ENCODE results near the gene INPP4A. TPM values are rescaled to one million over a fixed set of nuclear protein-coding genes. Genes with fewer than 3 reads are reported as not detected.

The INPP4A gene
- total and polyA plus RNA-seq, 10 of the 15 experiments (the other 5 are each of a cell fraction or from before 2014, with no cell fraction given): 4.7 to 62.3 (median 36.9) TPM

DNA sequence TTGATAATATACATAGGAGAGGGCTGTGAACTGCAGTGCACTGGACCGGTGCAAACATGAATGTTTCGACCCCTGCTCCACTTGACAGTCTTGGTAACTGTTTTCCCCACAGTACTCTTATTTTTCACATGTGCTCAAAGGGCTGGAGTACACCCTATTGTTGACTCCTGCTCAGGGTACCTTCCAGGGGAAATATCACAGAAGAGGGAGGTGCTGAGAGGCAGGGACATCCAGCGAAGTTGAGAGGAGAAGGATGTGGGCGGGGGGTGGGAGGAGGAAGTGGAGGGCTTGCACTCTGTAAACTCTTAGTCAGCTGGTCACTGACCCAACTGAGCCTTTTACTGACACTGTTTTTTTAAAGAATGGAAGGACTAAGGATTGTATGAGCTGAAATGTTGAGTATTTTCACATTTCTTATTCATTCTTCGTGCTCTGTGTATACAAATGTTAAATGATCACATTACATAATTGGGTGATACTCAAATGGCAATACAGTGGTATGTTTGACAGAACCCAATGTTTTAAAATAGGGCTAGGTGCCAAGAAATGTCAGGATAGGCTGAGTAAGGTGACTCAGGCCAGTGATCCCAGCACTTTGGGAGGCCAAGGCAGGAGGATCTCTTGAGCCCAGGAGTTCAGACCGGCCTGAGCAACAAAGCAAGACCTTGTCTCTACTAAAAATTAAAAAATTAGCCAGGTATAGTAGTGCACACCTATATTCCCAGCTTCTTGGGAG lies 10.0 kb downstream of the INPP4A start (continued):
- no peak for TF ChIP-seq FOXK2 (IDR thresholded peaks at IDR 0.05)
- TF ChIP-seq CHD2 (IDR thresholded peaks at IDR 0.05; ENCODE audit: borderline replicate concordance, low read depth, low read length): 0 out of 2 replicates have a peak, but pooled peaks have one; percentile 42
- TF ChIP-seq NFXL1 (IDR thresholded peaks at IDR 0.05; ENCODE audit: borderline replicate concordance): no peak
- TF ChIP-seq ZNF384 (IDR thresholded peaks at IDR 0.05; ENCODE audit: borderline replicate concordance, low read depth, low read length): peak; percentile 44; the same call in 1 of the 2 replicates
- TF ChIP-seq, protein P1, sequence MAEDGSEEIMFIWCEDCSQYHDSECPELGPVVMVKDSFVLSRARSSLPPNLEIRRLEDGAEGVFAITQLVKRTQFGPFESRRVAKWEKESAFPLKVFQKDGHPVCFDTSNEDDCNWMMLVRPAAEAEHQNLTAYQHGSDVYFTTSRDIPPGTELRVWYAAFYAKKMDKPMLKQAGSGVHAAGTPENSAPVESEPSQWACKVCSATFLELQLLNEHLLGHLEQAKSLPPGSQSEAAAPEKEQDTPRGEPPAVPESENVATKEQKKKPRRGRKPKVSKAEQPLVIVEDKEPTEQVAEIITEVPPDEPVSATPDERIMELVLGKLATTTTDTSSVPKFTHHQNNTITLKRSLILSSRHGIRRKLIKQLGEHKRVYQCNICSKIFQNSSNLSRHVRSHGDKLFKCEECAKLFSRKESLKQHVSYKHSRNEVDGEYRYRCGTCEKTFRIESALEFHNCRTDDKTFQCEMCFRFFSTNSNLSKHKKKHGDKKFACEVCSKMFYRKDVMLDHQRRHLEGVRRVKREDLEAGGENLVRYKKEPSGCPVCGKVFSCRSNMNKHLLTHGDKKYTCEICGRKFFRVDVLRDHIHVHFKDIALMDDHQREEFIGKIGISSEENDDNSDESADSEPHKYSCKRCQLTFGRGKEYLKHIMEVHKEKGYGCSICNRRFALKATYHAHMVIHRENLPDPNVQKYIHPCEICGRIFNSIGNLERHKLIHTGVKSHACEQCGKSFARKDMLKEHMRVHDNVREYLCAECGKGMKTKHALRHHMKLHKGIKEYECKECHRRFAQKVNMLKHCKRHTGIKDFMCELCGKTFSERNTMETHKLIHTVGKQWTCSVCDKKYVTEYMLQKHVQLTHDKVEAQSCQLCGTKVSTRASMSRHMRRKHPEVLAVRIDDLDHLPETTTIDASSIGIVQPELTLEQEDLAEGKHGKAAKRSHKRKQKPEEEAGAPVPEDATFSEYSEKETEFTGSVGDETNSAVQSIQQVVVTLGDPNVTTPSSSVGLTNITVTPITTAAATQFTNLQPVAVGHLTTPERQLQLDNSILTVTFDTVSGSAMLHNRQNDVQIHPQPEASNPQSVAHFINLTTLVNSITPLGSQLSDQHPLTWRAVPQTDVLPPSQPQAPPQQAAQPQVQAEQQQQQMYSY (CRISPR knock-in tag; IDR thresholded peaks at IDR 0.05): no peak
- TF ChIP-seq RUNX3 (IDR thresholded peaks at IDR 0.05; ENCODE audit: low read length): no peak
- TF ChIP-seq POLR2A (IDR thresholded peaks at IDR 0.05; ENCODE audit: low read depth, low read length): no peak
- TF ChIP-seq TBL1XR1 (IDR thresholded peaks at IDR 0.05; ENCODE audit: low read depth, low read length): 0 out of 2 replicates have a peak, but pooled peaks have one; percentile 31
- TF ChIP-seq ETV6 (conservative IDR thresholded peaks at IDR 0.05 in 1 of 2, IDR thresholded peaks at IDR 0.05 in 1 of 2; ENCODE audit: borderline replicate concordance in 1 of 2, low read depth in 1 of 2): peak in 1 of 2 experiments; percentile 66; a peak in 2 of 4 replicates
- TF ChIP-seq NFIC (IDR thresholded peaks at IDR 0.05; ENCODE audit: low read depth, low read length): no peak
- no peak for TF ChIP-seq POLR2AphosphoS5 (IDR thresholded peaks at IDR 0.05; ENCODE audit: low read length)
- TF ChIP-seq, protein P2, sequence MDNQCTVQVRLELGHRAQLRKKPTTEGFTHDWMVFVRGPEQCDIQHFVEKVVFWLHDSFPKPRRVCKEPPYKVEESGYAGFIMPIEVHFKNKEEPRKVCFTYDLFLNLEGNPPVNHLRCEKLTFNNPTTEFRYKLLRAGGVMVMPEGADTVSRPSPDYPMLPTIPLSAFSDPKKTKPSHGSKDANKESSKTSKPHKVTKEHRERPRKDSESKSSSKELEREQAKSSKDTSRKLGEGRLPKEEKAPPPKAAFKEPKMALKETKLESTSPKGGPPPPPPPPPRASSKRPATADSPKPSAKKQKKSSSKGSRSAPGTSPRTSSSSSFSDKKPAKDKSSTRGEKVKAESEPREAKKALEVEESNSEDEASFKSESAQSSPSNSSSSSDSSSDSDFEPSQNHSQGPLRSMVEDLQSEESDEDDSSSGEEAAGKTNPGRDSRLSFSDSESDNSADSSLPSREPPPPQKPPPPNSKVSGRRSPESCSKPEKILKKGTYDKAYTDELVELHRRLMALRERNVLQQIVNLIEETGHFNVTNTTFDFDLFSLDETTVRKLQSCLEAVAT (IDR thresholded peaks at IDR 0.05): no peak
- TF ChIP-seq GATAD2B (conservative IDR thresholded peaks at IDR 0.05; ENCODE audit: low read depth): 0 out of 2 replicates have a peak, but pooled peaks have one; percentile 45
- TF ChIP-seq, protein P3, sequence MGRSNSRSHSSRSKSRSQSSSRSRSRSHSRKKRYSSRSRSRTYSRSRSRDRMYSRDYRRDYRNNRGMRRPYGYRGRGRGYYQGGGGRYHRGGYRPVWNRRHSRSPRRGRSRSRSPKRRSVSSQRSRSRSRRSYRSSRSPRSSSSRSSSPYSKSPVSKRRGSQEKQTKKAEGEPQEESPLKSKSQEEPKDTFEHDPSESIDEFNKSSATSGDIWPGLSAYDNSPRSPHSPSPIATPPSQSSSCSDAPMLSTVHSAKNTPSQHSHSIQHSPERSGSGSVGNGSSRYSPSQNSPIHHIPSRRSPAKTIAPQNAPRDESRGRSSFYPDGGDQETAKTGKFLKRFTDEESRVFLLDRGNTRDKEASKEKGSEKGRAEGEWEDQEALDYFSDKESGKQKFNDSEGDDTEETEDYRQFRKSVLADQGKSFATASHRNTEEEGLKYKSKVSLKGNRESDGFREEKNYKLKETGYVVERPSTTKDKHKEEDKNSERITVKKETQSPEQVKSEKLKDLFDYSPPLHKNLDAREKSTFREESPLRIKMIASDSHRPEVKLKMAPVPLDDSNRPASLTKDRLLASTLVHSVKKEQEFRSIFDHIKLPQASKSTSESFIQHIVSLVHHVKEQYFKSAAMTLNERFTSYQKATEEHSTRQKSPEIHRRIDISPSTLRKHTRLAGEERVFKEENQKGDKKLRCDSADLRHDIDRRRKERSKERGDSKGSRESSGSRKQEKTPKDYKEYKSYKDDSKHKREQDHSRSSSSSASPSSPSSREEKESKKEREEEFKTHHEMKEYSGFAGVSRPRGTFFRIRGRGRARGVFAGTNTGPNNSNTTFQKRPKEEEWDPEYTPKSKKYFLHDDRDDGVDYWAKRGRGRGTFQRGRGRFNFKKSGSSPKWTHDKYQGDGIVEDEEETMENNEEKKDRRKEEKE (IDR thresholded peaks at IDR 0.05): no peak
- TF ChIP-seq, protein P4, sequence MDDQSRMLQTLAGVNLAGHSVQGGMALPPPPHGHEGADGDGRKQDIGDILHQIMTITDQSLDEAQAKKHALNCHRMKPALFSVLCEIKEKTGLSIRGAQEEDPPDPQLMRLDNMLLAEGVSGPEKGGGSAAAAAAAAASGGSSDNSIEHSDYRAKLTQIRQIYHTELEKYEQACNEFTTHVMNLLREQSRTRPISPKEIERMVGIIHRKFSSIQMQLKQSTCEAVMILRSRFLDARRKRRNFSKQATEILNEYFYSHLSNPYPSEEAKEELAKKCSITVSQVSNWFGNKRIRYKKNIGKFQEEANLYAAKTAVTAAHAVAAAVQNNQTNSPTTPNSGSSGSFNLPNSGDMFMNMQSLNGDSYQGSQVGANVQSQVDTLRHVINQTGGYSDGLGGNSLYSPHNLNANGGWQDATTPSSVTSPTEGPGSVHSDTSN (IDR thresholded peaks at IDR 0.05; ENCODE audit: insufficient replicate concordance, low read depth, low read length): no peak
- TF ChIP-seq, protein P5, sequence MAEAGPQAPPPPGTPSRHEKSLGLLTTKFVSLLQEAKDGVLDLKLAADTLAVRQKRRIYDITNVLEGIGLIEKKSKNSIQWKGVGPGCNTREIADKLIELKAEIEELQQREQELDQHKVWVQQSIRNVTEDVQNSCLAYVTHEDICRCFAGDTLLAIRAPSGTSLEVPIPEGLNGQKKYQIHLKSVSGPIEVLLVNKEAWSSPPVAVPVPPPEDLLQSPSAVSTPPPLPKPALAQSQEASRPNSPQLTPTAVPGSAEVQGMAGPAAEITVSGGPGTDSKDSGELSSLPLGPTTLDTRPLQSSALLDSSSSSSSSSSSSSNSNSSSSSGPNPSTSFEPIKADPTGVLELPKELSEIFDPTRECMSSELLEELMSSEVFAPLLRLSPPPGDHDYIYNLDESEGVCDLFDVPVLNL (IDR thresholded peaks at IDR 0.05; ENCODE audit: low read depth, low read length): no peak
- no peak for TF ChIP-seq MYC (IDR thresholded peaks at IDR 0.05; ENCODE audit: insufficient read depth, insufficient read length, insufficient replicate concordance, low read length, severe bottlenecking)
- no peak for TF ChIP-seq JUND (IDR thresholded peaks at IDR 0.05; ENCODE audit: low read depth, low read length)
- peak; percentile 41; the same call in 1 of the 2 replicates for TF ChIP-seq IKZF1 (conservative IDR thresholded peaks at IDR 0.05)

All from GM12878 (cell line).